Measurements from ENCODE around the gene CEMP1. TPM values are rescaled to one million over a fixed set of nuclear protein-coding genes. Genes with fewer than 3 reads are reported as not detected.
"Not testable (repeated sequence)": the region's sequence is repeated elsewhere in the genome, so short reads cannot be mapped to it uniquely, and the experiment has no call there.

Gene CEMP1
- total RNA-seq (2014; rRNA removed; shearing (Covaris generic)) (0.31 TPM in 1 of 2 replicates, not detected in the other), polyA plus RNA-seq (2016; fragmentation: Nextera tagmentation; extraction: Ambion mirVana) (7.5 and 10.1 TPM in 2 replicates)
- long read RNA-seq, result 0 reads

- ATAC-seq (peak; percentile 22), DNase-seq (ENCODE audit: low spot score) (peak; percentile 55)
- Mint-ChIP-seq H3K9me3 (peaks cover 3% of the 10 kb centered on the region; the same call in 1 of the 3 replicates), H3K4me1 (peaks cover 4% of the 10 kb centered on the region; the same call in 2 of the 3 replicates), H3K27ac (peak within 1 kb of the TSS; percentile 91), H3K4me3 (peak within 1 kb of the TSS; percentile 85), H3K27me3 (ENCODE audit: insufficient read depth, low read depth, poor library complexity) (peaks cover 27% of the 10 kb centered on the region), H3K36me3 (ENCODE audit: low read depth) (peaks cover under 1% of the 10 kb centered on the region; the same call in 2 of the 3 replicates)
- peak within 1 kb of the TSS; percentile 84 for H3K27ac ChIP-seq (ENCODE audit: low read depth)
- H3K27me3 ChIP-seq (ENCODE audit: insufficient read depth), result peaks cover 5% of the 10 kb centered on the region; the same call in 1 of the 2 replicates
- no peak for TF ChIP-seq REST (IDR thresholded peaks at IDR 0.05; ENCODE audit: unreplicated experiment)
- TF ChIP-seq EZH2 (IDR thresholded peaks at IDR 0.05; ENCODE audit: low read depth, unreplicated experiment), result no peak
- no peak for TF ChIP-seq ETS1 (IDR thresholded peaks at IDR 0.05)
- TF ChIP-seq NANOG (IDR thresholded peaks at IDR 0.05; ENCODE audit: borderline replicate concordance), result no peak
- TF ChIP-seq CREB1 (CRISPR knock-in tag; IDR thresholded peaks at IDR 0.05; ENCODE audit: low read depth), result no peak
- no peak for TF ChIP-seq POLR2AphosphoS5 (IDR thresholded peaks at IDR 0.05; ENCODE audit: low read depth)
- TF ChIP-seq STAT1 (IDR thresholded peaks at IDR 0.05; ENCODE audit: unreplicated experiment), result no peak
- no peak for TF ChIP-seq CTCF (conservative IDR thresholded peaks at IDR 0.05; ENCODE audit: low read depth in 2 of 2)
- no peak for TF ChIP-seq EZH2phosphoT487 (IDR thresholded peaks at IDR 0.05; ENCODE audit: unreplicated experiment)
- no peaks in the 10 kb centered on the region for H3K79me2 ChIP-seq (replicated peaks; ENCODE audit: insufficient read depth)
- H3K4me3 ChIP-seq, result peak within 1 kb of the TSS; percentile 83
- H2AFZ ChIP-seq, result no peak within 1 kb of the TSS
- peak within 1 kb of the TSS; percentile 98 for H3K4me2 ChIP-seq
- H3K36me3 ChIP-seq (ENCODE audit: insufficient read depth), result no peaks in the 10 kb centered on the region
- H3K4me1 ChIP-seq (ENCODE audit: insufficient read depth), result peaks cover 5% of the 10 kb centered on the region
- H4K20me1 ChIP-seq (replicated peaks; ENCODE audit: insufficient read depth), result no peaks in the 10 kb centered on the region
- peaks cover 17% of the 10 kb centered on the region; the same call in 1 of the 2 replicates for H3F3A ChIP-seq (replicated peaks; ENCODE audit: low read depth)
- no peaks in the 10 kb centered on the region for H3K9me2 ChIP-seq (ENCODE audit: insufficient read depth)
Measured at GRCh38 chr16:2531371-2531695, at the start of gene CEMP1. Gene CEMP1, minus strand, starts transcription at chr16:2531408. Its CDS starts 335 bp downstream, at chr16:2531073.

- not testable (repeated sequence) for H3K4me3 Mint-ChIP-seq; H3K4me2 ChIP-seq; H4K20me1 ChIP-seq (replicated peaks; ENCODE audit: insufficient read depth); H3K27me3 Mint-ChIP-seq (ENCODE audit: insufficient read depth, low read depth, poor library complexity); H3K27ac ChIP-seq (ENCODE audit: low read depth); H3K27me3 ChIP-seq (ENCODE audit: insufficient read depth); H3K36me3 Mint-ChIP-seq (ENCODE audit: low read depth); H2AFZ ChIP-seq; H3K4me1 Mint-ChIP-seq; H3K9me3 Mint-ChIP-seq; H3K9me2 ChIP-seq (ENCODE audit: insufficient read depth); H3K27ac Mint-ChIP-seq; ATAC-seq; H3K79me2 ChIP-seq (replicated peaks; ENCODE audit: insufficient read depth); H3F3A ChIP-seq (replicated peaks; ENCODE audit: low read depth); H3K4me1 ChIP-seq (ENCODE audit: insufficient read depth); DNase-seq (ENCODE audit: low spot score); H3K4me3 ChIP-seq; H3K36me3 ChIP-seq (ENCODE audit: insufficient read depth)
Measured at GRCh38 chr16:2580818-2581217, 49.6 kb upstream of the CEMP1 start.

Data from GM23338 (cell line).